Spleen (tissue), 11 donors: ENCODE measurements around the gene KIF19. TPM values are rescaled to one million over a fixed set of nuclear protein-coding genes. Genes with fewer than 3 reads are reported as not detected.

Experiments
- DNase-seq: peaks from one replicate; pipeline ENCODE4 v3.0.0-alpha.2; 2020
- H3K27ac ChIP-seq, 8 donors: fragments of 200-600 bp; sonication (generic) in 7 of 8; 1 replicate in 4 of 8; 2 replicates in 4 of 8; pipeline versions ENCODE4 v1.5.0 to v1.8.0; 2016 to 2021; ENCODE audit warnings: inconsistent platforms in 4 of 8, mild to moderate bottlenecking in 4 of 8, moderate library complexity in 1 of 8
- H3K27me3 ChIP-seq, 7 donors: fragments of 200-600 bp; sonication (generic) in 6 of 7; replicated peaks in 1 of 7; 1 replicate in 4 of 7; 2 replicates in 3 of 7; pipeline versions ENCODE4 v1.5.0 to v1.8.0; 2016 to 2021; ENCODE audit warnings: inconsistent platforms in 3 of 7, mild to moderate bottlenecking in 1 of 7
- H3K36me3 ChIP-seq, 6 donors: fragments of 200-600 bp; sonication (generic) in 5 of 6; 1 replicate in 4 of 6; 2 replicates in 2 of 6; pipeline versions ENCODE4 v1.5.0 to v1.8.0; 2016 to 2021; ENCODE audit warnings: inconsistent platforms in 2 of 6
- H3K4me1 ChIP-seq, 6 donors: fragments of 200-600 bp; sonication (generic) in 5 of 6; 1 replicate in 3 of 6; 2 replicates in 3 of 6; pipeline versions ENCODE4 v1.5.0 to v1.8.0; 2016 to 2021; ENCODE audit warnings: inconsistent platforms in 3 of 6
- H3K4me3 ChIP-seq, 8 donors: fragments of 200-600 bp; sonication (generic) in 7 of 8; 1 replicate in 4 of 8; 2 replicates in 4 of 8; pipeline versions ENCODE4 v1.5.0 to v1.8.0; 2016 to 2021; ENCODE audit warnings: inconsistent platforms in 4 of 8, mild to moderate bottlenecking in 4 of 8, moderate library complexity in 2 of 8
- H3K9me3 ChIP-seq, 8 donors: fragments of 200-600 bp; sonication (generic) in 7 of 8; 1 replicate in 4 of 8; 2 replicates in 4 of 8; pipeline versions ENCODE4 v1.5.0 to v1.8.0; 2016 to 2021; ENCODE audit warnings: inconsistent platforms in 4 of 8
- CTCF ChIP-seq, 11 experiments: fragments of 200-600 bp in 7 of 11; fragments of 450-650 bp in 4 of 11; sonication (generic) in 4 of 11; IDR thresholded peaks in 8 of 11; conservative IDR thresholded peaks in 3 of 11; 1 replicate in 7 of 11; 2 replicates in 4 of 11; pipeline versions ENCODE4 v1.4.0 to v1.8.0; 2016 to 2021; ENCODE audit warnings: antibody characterized with exemption in 11 of 11, inconsistent platforms in 4 of 11, mild to moderate bottlenecking in 1 of 11
- POLR2A ChIP-seq, 3 donors: fragments of 450-650 bp; IDR thresholded peaks; one replicate each; pipeline ENCODE4 v1.5.1; 2017; ENCODE audit warnings: antibody characterized with exemption in 3 of 3, mild to moderate bottlenecking in 1 of 3
- POLR2AphosphoS5 ChIP-seq, 3 donors: sonication (generic); formaldehyde crosslinking; IDR thresholded peaks; one replicate each; pipeline ENCODE4 v1.5.1; 2017; ENCODE audit warnings: antibody characterized with exemption in 3 of 3
- WGBS, 5 donors: extraction: QIAGEN DNeasy Blood & Tissue Kit in 3 of 5; methylation state at CpG; one replicate each; pipeline versions ENCODE4 v1.1.5 to v1.1.7; 2013 to 2018; 5-methylcytosine and 5-hydroxymethylcytosine counted together
- intact Hi-C: fragments of 100-400 bp; cut with DNase I; formaldehyde crosslinking; loops from one replicate; pipeline ENCODE4 v1.15.0; 2023; ENCODE audit warnings: low total_unique reads
- polyA plus RNA-seq, 3 donors: library from polyadenylated mRNA; stranded (reverse); fragments of 200-250 nt; gene quantifications; one replicate each; pipeline ENCODE4 v1.2.1, GENCODE V29; 2013
- total RNA-seq, 7 donors: library from RNA; depleted of rRNA in 3 of 7; stranded (reverse); fragments of >200 nt in 3 of 7; fragmentation: NEBNext Ultra II Directional in 4 of 7; extraction: Animal tissue kit (Norgen Biotek cat#: 25700) in 4 of 7; gene quantifications; one replicate each; pipeline versions ENCODE4 v1.1.0 to v1.2.1, GENCODE V29; 2016 to 2021
- donor health status: healthy with polysubstance abuse.
- donor health status: DM: no; HTN: no; CAD: no; lungs with moderate emphysema.
- donor health status: DM: no; HTN: no; CAD: no.
- donor health status: Bipolar disorder and iron deficiency.
- donor health status: healthy.
- donor health status: DM: no; HTN: no; CAD: no.
- donor health status: DM: yes; HTN: yes; CAD: no.

KIF19 gene
- total and polyA plus RNA-seq, 10 donors: 5.7 to 48.2 (median 22.6) TPM

- intact Hi-C loops: no loop called here
- 78 to 92% (median 87%) methylated on average over 3 of the region's 3 CpGs for WGBS, 5 donors
- Histone ChIP-seq H3K27me3 (peaks cover 0 to 2% (median 0%) of the 10 kb centered on the region in 7 donors), H3K9me3 (no peaks in the 10 kb centered on the region), H3K4me1 (peaks cover 0 to 5% (median under 1%) of the 10 kb centered on the region in 6 donors), H3K27ac (no peak overlapping the region), H3K4me3 (no peak overlapping the region), H3K36me3 (no peaks in the 10 kb centered on the region)
- DNase-seq: no peak
- TF ChIP-seq POLR2A (IDR thresholded peaks at IDR 0.05) (no peak), CTCF (IDR thresholded peaks at IDR 0.05 in 8 of 11, conservative IDR thresholded peaks at IDR 0.05 in 3 of 11) (no peak), POLR2AphosphoS5 (IDR thresholded peaks at IDR 0.05) (no peak)
Measured at GRCh38 chr17:74385201-74385600, 59.2 kb downstream of the KIF19 start.

- Histone ChIP-seq H3K4me3 (no peak overlapping the region), H3K27me3 (no peaks in the 10 kb centered on the region), H3K27ac (no peak overlapping the region), H3K9me3 (no peaks in the 10 kb centered on the region), H3K36me3 (no peaks in the 10 kb centered on the region), H3K4me1 (peaks cover 0 to under 1% (median 0%) of the 10 kb centered on the region in 6 donors)
- intact Hi-C loops: no loop called here
- WGBS, 5 donors: 51 to 66% (median 58%) methylated on average over 8 of the region's 8 CpGs
- no peak for DNase-seq
- TF ChIP-seq POLR2AphosphoS5 (IDR thresholded peaks at IDR 0.05) (no peak), POLR2A (IDR thresholded peaks at IDR 0.05) (no peak), CTCF (IDR thresholded peaks at IDR 0.05 in 8 of 11, conservative IDR thresholded peaks at IDR 0.05 in 3 of 11) (no peak)
Measured at GRCh38 chr17:74386386-74386785, 60.4 kb downstream of the KIF19 start.

- no peak for DNase-seq
- WGBS, 5 donors: 86 to 92% (median 91%) methylated on average over 12 to 17 of the region's 17 CpGs
- no peaks in the 10 kb centered on the region for H3K27me3 ChIP-seq
- H3K36me3 ChIP-seq: no peaks in the 10 kb centered on the region
- peaks cover 0 to 6% (median 0%) of the 10 kb centered on the region in 6 donors for H3K4me1 ChIP-seq
- H3K27ac ChIP-seq: no peak overlapping the region
- no peak for TF ChIP-seq POLR2A (IDR thresholded peaks at IDR 0.05)
- no peak for TF ChIP-seq POLR2AphosphoS5 (IDR thresholded peaks at IDR 0.05)
- TF ChIP-seq CTCF (IDR thresholded peaks at IDR 0.05 in 8 of 11, conservative IDR thresholded peaks at IDR 0.05 in 3 of 11): no peak
- H3K4me3 ChIP-seq: no peak overlapping the region
- intact Hi-C loops: no loop called here
- no peaks in the 10 kb centered on the region for H3K9me3 ChIP-seq
Measured at GRCh38 chr17:74387365-74388218, 61.6 kb downstream of the KIF19 start.

- DNase-seq: no peak
- TF ChIP-seq POLR2AphosphoS5 (IDR thresholded peaks at IDR 0.05) (no peak), CTCF (IDR thresholded peaks at IDR 0.05 in 8 of 11, conservative IDR thresholded peaks at IDR 0.05 in 3 of 11) (no peak)
- WGBS, 5 donors: 67 to 87% (median 72%) methylated on average over 11 to 12 of the region's 12 CpGs
- intact Hi-C loops: no loop called here
- no peak overlapping the region for H3K4me3 ChIP-seq
- no peak overlapping the region for H3K27ac ChIP-seq
- peaks cover 0 to 3% (median 0%) of the 10 kb centered on the region in 8 donors for H3K9me3 ChIP-seq
- H3K27me3 ChIP-seq: no peaks in the 10 kb centered on the region
- no peaks in the 10 kb centered on the region for H3K36me3 ChIP-seq
- peaks cover 0 to 6% (median 0%) of the 10 kb centered on the region in 6 donors for H3K4me1 ChIP-seq
Measured at GRCh38 chr17:74389084-74389753, 63.2 kb downstream of the KIF19 start.
